Stimulated activated CD8-positive, alpha-beta memory T cell treated with anti-CD3 and anti-CD28 coated beads, Interleukin-2, amount 100 ng/mL, for 48 hours (primary cell): ENCODE results near the gene USP10.

Source experiments
- DNase-seq, 2 donors: peaks; one replicate each; pipeline ENCODE4 v3.0.0-alpha.2; 2020; ENCODE audit warnings: low read depth in 2 of 2

The USP10 gene

GRCh38 chr16:84800158-84800978 lies 100.6 kb downstream of the USP10 start:
- no peak for DNase-seq

- DNase-seq = no peak
These were observed 103.3 kb downstream of the USP10 start for GRCh38 chr16:84803146-84803545.

- DNase-seq = no peak
These were observed 104.5 kb downstream of the USP10 start for GRCh38 chr16:84804326-84804725.

GRCh38 chr16:84806256-84806889 lies 106.6 kb downstream of the USP10 start:
- no peak for DNase-seq

GRCh38 chr16:84806890-84807258 lies 107.1 kb downstream of the USP10 start:
- no peak for DNase-seq

GRCh38 chr16:84807776-84808175 lies 108.0 kb downstream of the USP10 start:
- DNase-seq = no peak

GRCh38 chr16:84808826-84809225 lies 109.0 kb downstream of the USP10 start:
- DNase-seq = no peak

GRCh38 chr16:84810518-84811273 lies 110.9 kb downstream of the USP10 start:
- DNase-seq = no peak

- no peak for DNase-seq
These were observed 111.7 kb downstream of the USP10 start for GRCh38 chr16:84811529-84811928.

GRCh38 chr16:84813141-84813934 lies 113.5 kb downstream of the USP10 start:
- no peak for DNase-seq

GRCh38 chr16:84815462-84815861 lies 115.7 kb downstream of the USP10 start:
- DNase-seq = no peak

GRCh38 chr16:84816023-84816422 lies 116.2 kb downstream of the USP10 start:
- DNase-seq = no peak

GRCh38 chr16:84816485-84816884 lies 116.7 kb downstream of the USP10 start:
- no peak for DNase-seq

GRCh38 chr16:84817206-84817605 lies 117.4 kb downstream of the USP10 start:
- DNase-seq = no peak

- no peak for DNase-seq
These were observed 117.8 kb downstream of the USP10 start for GRCh38 chr16:84817613-84818012.

- DNase-seq = no peak
These were observed 118.3 kb downstream of the USP10 start for GRCh38 chr16:84818133-84818532.

GRCh38 chr16:84818989-84819643 lies 119.3 kb downstream of the USP10 start:
- no peak for DNase-seq

- DNase-seq = peak; percentile 77 to 84
These were observed 120.0 kb downstream of the USP10 start, which contains the start of gene CRISPLD2 for GRCh38 chr16:84819644-84820304. Gene CRISPLD2, plus strand, starts transcription at chr16:84819985. Its CDS starts 18,511 bp downstream, at chr16:84838496.

GRCh38 chr16:84820305-84820684 lies 120.5 kb downstream of the USP10 start:
- no peak for DNase-seq

- DNase-seq = no peak
These were observed 121.0 kb downstream of the USP10 start for GRCh38 chr16:84820771-84821170.

GRCh38 chr16:84821179-84821578 lies 121.4 kb downstream of the USP10 start:
- DNase-seq = no peak
